ENCODE data around the gene ANXA4. TPM values are rescaled to one million over a fixed set of nuclear protein-coding genes. Genes with fewer than 3 reads are reported as not detected.

Gene ANXA4
- total RNA-seq: 29.1 TPM

DNA sequence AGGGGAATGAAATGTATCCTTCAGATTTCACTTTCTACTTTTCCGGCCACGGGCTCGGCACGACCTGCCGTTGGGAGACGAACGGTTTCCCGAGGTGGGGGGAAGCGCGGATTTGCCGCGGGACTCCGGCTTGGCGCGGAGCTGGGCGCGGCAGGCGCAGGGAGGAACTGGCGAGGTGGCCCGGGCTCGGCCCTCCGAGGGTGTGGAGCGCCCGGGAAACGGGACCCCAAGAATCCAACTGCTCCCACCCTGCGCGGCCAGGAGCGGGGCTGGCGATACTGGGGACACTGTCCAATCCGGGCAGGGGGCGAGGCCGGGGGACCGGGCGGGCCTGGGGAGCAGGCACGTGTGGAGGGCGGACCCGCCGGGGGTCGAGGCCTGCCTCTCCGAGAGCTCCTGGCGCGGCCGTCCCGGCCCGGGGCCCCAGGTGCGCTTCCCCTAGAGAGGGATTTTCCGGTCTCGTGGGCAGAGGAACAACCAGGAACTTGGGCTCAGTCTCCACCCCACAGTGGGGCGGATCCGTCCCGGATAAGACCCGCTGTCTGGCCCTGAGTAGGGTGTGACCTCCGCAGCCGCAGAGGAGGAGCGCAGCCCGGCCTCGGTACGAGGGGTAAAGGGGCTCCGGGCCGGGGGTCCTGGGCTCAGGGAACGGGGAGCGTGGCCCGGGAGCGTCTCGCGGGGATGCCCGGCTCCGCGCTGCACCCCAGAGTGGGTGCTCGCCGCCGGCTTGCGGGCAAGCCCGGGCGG, at the start of gene ANXA4:
ANXA4 (plus strand) TSS at position 560 of the 747 bp plus-strand sequence. CDS start 39,432 bp downstream, outside the sequence.
- Histone ChIP-seq H3K4me3 (peak within 1 kb of the TSS; percentile 94 to 99), H3K9me3 (no peaks in the 10 kb centered on the region), H3K27ac (peak within 1 kb of the TSS; percentile 92 to 97), H3K27me3 (no peaks in the 10 kb centered on the region), H3K36me3 (no peaks in the 10 kb centered on the region), H3K4me1 (peaks cover 0 to 16% of the 10 kb centered on the region in 2 donors)
- peak; percentile 55 to 90 for DNase-seq (ENCODE audit: low spot score in 2 of 2)
- TF ChIP-seq, protein P1, sequence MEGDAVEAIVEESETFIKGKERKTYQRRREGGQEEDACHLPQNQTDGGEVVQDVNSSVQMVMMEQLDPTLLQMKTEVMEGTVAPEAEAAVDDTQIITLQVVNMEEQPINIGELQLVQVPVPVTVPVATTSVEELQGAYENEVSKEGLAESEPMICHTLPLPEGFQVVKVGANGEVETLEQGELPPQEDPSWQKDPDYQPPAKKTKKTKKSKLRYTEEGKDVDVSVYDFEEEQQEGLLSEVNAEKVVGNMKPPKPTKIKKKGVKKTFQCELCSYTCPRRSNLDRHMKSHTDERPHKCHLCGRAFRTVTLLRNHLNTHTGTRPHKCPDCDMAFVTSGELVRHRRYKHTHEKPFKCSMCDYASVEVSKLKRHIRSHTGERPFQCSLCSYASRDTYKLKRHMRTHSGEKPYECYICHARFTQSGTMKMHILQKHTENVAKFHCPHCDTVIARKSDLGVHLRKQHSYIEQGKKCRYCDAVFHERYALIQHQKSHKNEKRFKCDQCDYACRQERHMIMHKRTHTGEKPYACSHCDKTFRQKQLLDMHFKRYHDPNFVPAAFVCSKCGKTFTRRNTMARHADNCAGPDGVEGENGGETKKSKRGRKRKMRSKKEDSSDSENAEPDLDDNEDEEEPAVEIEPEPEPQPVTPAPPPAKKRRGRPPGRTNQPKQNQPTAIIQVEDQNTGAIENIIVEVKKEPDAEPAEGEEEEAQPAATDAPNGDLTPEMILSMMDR (IDR thresholded peaks at IDR 0.05): peak in 1 of 3 experiments; percentile 25
- intact Hi-C loops (cut with DNase I): loop anchor here (2.0 to 5.0 kb wide), 2 partner anchors 49 to 76 kb away; no protein-coding TSS in a partner anchor

DNA sequence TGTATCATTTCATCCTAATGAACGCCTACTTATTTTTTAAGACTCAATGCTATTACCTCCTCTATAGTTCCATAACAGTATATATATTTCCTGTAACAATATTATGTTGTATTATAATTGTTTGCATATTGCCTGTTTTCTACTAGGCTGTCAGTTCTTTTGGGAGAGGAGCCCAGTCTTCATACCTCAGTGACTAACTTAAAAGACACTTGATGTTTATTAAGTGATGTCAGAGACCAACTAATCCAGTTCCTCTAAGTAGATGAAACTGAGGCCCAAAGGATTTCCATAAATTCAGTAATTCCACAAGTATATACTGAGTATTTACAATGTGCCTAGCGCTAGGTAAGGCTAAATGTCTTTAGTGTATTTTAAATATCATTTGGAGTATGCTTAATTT, 49.5 kb upstream of the ANXA4 start:
- Histone ChIP-seq H3K27me3 (no peaks in the 10 kb centered on the region), H3K36me3 (no peaks in the 10 kb centered on the region), H3K4me1 (peaks cover 5 to 6% of the 10 kb centered on the region in 2 donors), H3K9me3 (no peaks in the 10 kb centered on the region), H3K27ac (no peak overlapping the region), H3K4me3 (no peak overlapping the region)
- no peak for DNase-seq (ENCODE audit: low spot score in 2 of 2)
- TF ChIP-seq, protein P1 (IDR thresholded peaks at IDR 0.05): no peak
- intact Hi-C loops (cut with DNase I): no loop called here

DNA sequence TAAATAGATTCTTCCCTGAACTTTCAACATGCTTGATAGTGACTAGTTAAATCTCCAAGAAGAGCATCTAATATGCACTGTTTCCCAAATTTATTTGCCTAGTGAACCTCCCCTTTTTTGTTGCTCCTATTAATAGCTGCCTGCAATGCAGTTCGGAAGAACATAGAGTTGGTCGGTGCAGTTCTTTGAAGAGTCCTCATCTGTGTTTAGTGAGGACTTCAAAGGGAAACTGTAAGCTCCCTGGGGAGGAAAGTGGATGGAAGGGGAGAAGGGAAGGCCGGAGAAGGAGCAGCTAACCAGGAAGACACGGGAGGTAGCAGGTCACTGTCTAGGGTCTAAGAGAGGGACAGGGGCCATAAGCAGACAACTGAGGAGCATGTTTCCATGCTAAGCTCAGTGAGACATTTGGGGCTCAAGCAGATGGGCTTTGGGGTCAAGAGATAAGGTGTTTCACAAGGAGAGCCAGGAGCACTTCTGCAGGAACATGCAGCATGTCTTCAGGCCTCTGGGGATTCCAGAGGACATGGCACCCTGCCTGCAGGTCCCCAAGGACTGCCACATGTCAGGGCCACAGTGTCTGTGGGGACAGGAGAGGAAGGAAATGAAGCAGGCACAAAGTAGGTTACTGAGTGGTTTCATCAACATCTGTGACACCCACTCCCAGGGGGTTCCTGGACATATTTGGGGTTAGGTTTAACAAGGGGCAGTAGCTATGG, 48.7 kb upstream of the ANXA4 start:
- H3K4me3 ChIP-seq: no peak overlapping the region
- DNase-seq (ENCODE audit: low spot score in 2 of 2): no peak
- H3K9me3 ChIP-seq: no peaks in the 10 kb centered on the region
- H3K4me1 ChIP-seq: peaks cover 5 to 6% of the 10 kb centered on the region in 2 donors
- no peaks in the 10 kb centered on the region for H3K27me3 ChIP-seq
- TF ChIP-seq, protein P1 (IDR thresholded peaks at IDR 0.05): no peak
- intact Hi-C loops (cut with DNase I): no loop called here
- H3K36me3 ChIP-seq: no peaks in the 10 kb centered on the region
- no peak overlapping the region for H3K27ac ChIP-seq

DNA sequence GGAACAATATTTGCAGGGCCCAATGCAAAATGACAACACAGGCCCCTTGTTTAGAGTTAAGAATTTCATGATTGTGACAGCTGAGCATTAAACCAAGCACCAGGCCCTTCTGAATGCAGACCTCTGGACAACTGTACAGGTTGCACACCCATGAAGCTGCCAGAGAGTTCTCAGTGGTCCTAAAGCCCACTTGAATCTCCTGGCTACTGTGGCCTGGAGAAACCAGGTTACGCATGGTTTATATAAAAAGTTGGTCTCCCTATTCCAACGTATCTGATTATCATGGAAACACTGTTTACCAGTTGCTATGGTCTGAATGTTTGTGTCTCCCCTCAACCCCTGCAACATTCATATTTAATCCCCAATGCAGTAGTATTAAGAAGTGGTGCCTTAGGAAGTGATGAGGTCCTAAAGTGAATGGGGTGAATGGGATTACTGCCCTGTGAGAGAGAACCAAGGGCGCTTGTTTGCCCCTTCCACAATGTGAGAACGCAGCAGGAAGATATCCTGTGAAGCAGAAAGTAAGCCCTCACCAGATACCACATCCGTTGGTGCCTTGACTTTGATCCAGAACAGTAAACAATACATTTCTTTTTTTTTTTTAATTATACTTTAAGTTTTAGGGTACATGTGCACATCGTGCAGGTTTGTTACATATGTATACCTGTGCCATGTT, 48.0 kb upstream of the ANXA4 start:
- no peak overlapping the region for H3K27ac ChIP-seq
- no peaks in the 10 kb centered on the region for H3K36me3 ChIP-seq
- intact Hi-C loops (cut with DNase I): no loop called here
- no peak for DNase-seq (ENCODE audit: low spot score in 2 of 2)
- H3K4me1 ChIP-seq: peaks cover 5 to 6% of the 10 kb centered on the region in 2 donors
- TF ChIP-seq, protein P1 (IDR thresholded peaks at IDR 0.05): no peak
- H3K4me3 ChIP-seq: no peak overlapping the region
- no peaks in the 10 kb centered on the region for H3K9me3 ChIP-seq
- H3K27me3 ChIP-seq: no peaks in the 10 kb centered on the region

DNA sequence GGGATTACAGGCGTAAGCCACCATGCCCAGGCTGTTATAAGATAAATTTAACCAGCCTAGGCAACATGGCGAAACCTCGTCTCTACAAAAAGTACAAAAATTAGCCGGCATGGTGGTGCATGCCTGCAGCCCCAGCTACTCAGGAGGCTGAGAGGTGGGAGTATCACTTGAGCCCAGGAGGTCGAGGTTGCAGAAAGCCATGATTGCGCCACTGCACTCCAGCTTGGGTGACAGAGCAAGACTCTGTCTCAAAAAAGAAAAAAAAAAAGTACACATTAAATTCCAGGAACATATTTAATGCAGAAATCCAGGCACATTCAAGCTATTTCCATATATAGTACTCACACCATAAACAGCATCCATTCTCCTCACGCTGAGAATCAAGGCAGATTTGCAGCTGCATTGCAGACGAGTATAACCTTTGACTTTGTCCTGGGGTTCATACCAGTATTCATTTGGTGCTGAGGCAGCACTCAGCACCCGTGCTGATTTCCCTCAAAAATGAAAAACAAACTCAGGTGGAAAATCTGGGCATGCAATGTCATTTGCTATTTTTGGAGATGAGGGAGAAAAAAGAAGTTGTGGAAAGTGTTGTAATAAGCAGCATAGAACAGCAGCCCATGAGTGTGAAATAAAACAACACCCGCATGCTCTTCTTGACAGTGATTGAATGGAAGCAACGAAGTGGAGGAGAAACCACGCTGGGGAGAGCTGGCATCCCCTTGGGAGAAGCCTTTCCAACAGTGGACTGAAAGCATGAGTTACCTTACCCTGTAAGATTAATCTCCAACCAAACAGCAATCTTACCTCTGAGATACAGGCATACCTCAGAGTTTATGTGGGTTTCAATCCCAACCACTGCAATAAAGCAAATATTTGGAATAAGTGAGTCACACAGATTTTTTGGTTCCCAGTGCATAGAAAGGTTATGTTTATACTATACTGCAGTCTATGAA, 46.8 kb upstream of the ANXA4 start:
- intact Hi-C loops (cut with DNase I): no loop called here
- H3K4me3 ChIP-seq: no peak overlapping the region
- H3K27ac ChIP-seq: peak overlapping the region in 1 of 2 donors; percentile 22
- no peaks in the 10 kb centered on the region for H3K36me3 ChIP-seq
- TF ChIP-seq, protein P1 (IDR thresholded peaks at IDR 0.05): no peak
- H3K27me3 ChIP-seq: no peaks in the 10 kb centered on the region
- no peak for DNase-seq (ENCODE audit: low spot score in 2 of 2)
- H3K9me3 ChIP-seq: no peaks in the 10 kb centered on the region
- H3K4me1 ChIP-seq: peaks cover 5 to 6% of the 10 kb centered on the region in 2 donors
